Mesothelial cell of epicardium (in vitro differentiated cells): ENCODE data around the gene KIAA0930. TPM values are rescaled to one million over a fixed set of nuclear protein-coding genes. Genes with fewer than 3 reads are reported as not detected.

Experiments
- DNase-seq, 2 experiments: peaks; one replicate each; pipeline ENCODE4 v3.0.0; 2021; ENCODE audit warnings: low spot score in 2 of 2; ENCODE audit not compliant: unreplicated experiment in 2 of 2
- H3K27ac Mint-ChIP-seq: 2 replicates; pipeline ENCODE4 v1.8.0; 2021; ENCODE audit warnings: mixed read lengths
- H3K27me3 Mint-ChIP-seq: 2 replicates; pipeline ENCODE4 v1.8.0; 2021; ENCODE audit warnings: low read depth, mixed read lengths
- H3K36me3 Mint-ChIP-seq: 2 replicates; pipeline ENCODE4 v1.8.0; 2021; ENCODE audit warnings: mixed read lengths
- H3K4me1 Mint-ChIP-seq: 2 replicates; pipeline ENCODE4 v1.8.0; 2021; ENCODE audit warnings: mixed read lengths
- H3K4me3 Mint-ChIP-seq: 2 replicates; pipeline ENCODE4 v1.8.0; 2021; ENCODE audit warnings: mild to moderate bottlenecking, moderate library complexity, mixed read lengths
- H3K9me3 Mint-ChIP-seq: 2 replicates; pipeline ENCODE4 v1.8.0; 2021; ENCODE audit warnings: mixed read lengths
- CTCF ChIP-seq: fragments of 200-600 bp; sonication (generic); IDR thresholded peaks from one replicate; pipeline ENCODE4 v1.5.0; 2021; ENCODE audit warnings: antibody characterized with exemption; ENCODE audit not compliant: unreplicated experiment
- total RNA-seq: library from RNA; stranded (reverse); gene quantifications from 3 replicates; pipeline ENCODE4 v1.2.1, GENCODE V29; 2021

KIAA0930 gene
- total RNA-seq, 1 donor from 2014 or later = 31.1 TPM

- Mint-ChIP-seq H3K9me3 (no peaks in the 10 kb centered on the region), H3K36me3 (no peaks in the 10 kb centered on the region), H3K4me1 (peaks cover 10% of the 10 kb centered on the region), H3K27me3 (no peaks in the 10 kb centered on the region), H3K4me3 (no peak overlapping the region), H3K27ac (no peak overlapping the region)
- no peak for TF ChIP-seq CTCF
- DNase-seq = no peak
Measured at GRCh38 chr22:45248832-45249561, 8.3 kb upstream of the KIAA0930 start.

- no peak for TF ChIP-seq CTCF
- Mint-ChIP-seq H3K9me3 (no peaks in the 10 kb centered on the region), H3K27ac (peak overlapping the region; percentile 92), H3K4me1 (peaks cover 14% of the 10 kb centered on the region), H3K27me3 (no peaks in the 10 kb centered on the region), H3K36me3 (no peaks in the 10 kb centered on the region), H3K4me3 (no peak overlapping the region)
- no peak for DNase-seq
Measured at GRCh38 chr22:45246060-45246985, 5.6 kb upstream of the KIAA0930 start.

- Mint-ChIP-seq H3K4me3 (no peak overlapping the region), H3K27ac (no peak overlapping the region), H3K9me3 (no peaks in the 10 kb centered on the region), H3K27me3 (no peaks in the 10 kb centered on the region), H3K36me3 (no peaks in the 10 kb centered on the region), H3K4me1 (peaks cover 21% of the 10 kb centered on the region)
- DNase-seq = no peak
- no peak for TF ChIP-seq CTCF
Measured at GRCh38 chr22:45244916-45245315, 4.2 kb upstream of the KIAA0930 start.

- Mint-ChIP-seq H3K27ac (no peak overlapping the region), H3K36me3 (no peaks in the 10 kb centered on the region), H3K27me3 (no peaks in the 10 kb centered on the region), H3K9me3 (no peaks in the 10 kb centered on the region), H3K4me3 (no peak overlapping the region), H3K4me1 (peaks cover 28% of the 10 kb centered on the region)
- TF ChIP-seq CTCF = no peak
- no peak for DNase-seq
Measured at GRCh38 chr22:45242778-45243191, 2.1 kb upstream of the KIAA0930 start.

GRCh38 chr22:45240104-45240809 is 437 bp downstream of the KIAA0930 start:
- Mint-ChIP-seq H3K4me1 (peaks cover 18% of the 10 kb centered on the region), H3K36me3 (no peaks in the 10 kb centered on the region), H3K9me3 (no peaks in the 10 kb centered on the region), H3K4me3 (peak overlapping the region; percentile 83), H3K27me3 (no peaks in the 10 kb centered on the region), H3K27ac (peak overlapping the region; percentile 48)
- DNase-seq = peak in 1 of 2 experiments; percentile 54
- TF ChIP-seq CTCF = no peak
